Skeletal muscle tissue (tissue), 4 donors: ENCODE measurements around the gene NXF1. TPM values are rescaled to one million over a fixed set of nuclear protein-coding genes. Genes with fewer than 3 reads are reported as not detected.
A peak's percentile ranks its signal among the peaks of the same experiment; 100 is the strongest.
"Not testable (repeated sequence)": the region's sequence is repeated elsewhere in the genome, so short reads cannot be mapped to it uniquely, and the experiment has no call there.

Experiments used
- H3K27ac ChIP-seq: one replicate; pipeline ENCODE4 v1.7.0; 2013; ENCODE audit warnings: mild to moderate bottlenecking, low read depth, low read length, inconsistent platforms
- H3K27me3 ChIP-seq, 3 donors: one replicate each; pipeline ENCODE4 v1.7.0; 2013; ENCODE audit warnings: low read length in 3 of 3; ENCODE audit not compliant: control insufficient read depth in 3 of 3, insufficient read depth in 3 of 3
- H3K36me3 ChIP-seq, 3 donors: one replicate each; pipeline ENCODE4 v1.7.0; 2013; ENCODE audit warnings: low read length in 3 of 3; ENCODE audit not compliant: control insufficient read depth in 3 of 3, insufficient read depth in 3 of 3
- H3K4me1 ChIP-seq, 3 donors: one replicate each; pipeline ENCODE4 v1.7.0; 2013; ENCODE audit warnings: low read length in 3 of 3, mild to moderate bottlenecking in 3 of 3; ENCODE audit not compliant: control insufficient read depth in 3 of 3, insufficient read depth in 3 of 3
- H3K4me3 ChIP-seq, 3 donors: one replicate each; pipeline ENCODE4 v1.7.0; 2013; ENCODE audit warnings: low read length in 3 of 3
- H3K9ac ChIP-seq, 3 donors: one replicate each; pipeline ENCODE4 v1.7.0; 2013; ENCODE audit warnings: low read length in 3 of 3, mild to moderate bottlenecking in 3 of 3, moderate library complexity in 2 of 3, low read depth in 1 of 3
- H3K9me3 ChIP-seq, 3 donors: one replicate each; pipeline ENCODE4 v1.7.0; 2013; ENCODE audit warnings: low read length in 3 of 3; ENCODE audit not compliant: control insufficient read depth in 3 of 3
- total RNA-seq: library from RNA; depleted of rRNA; stranded (reverse); fragments of >200 nt; gene quantifications from one replicate; pipeline ENCODE4 v1.2.3, GENCODE V29; 2014
- donor health status: Osteomylitis.

The NXF1 gene
- total RNA-seq, 1 donor from 2014 or later: 12.5 TPM

DNA sequence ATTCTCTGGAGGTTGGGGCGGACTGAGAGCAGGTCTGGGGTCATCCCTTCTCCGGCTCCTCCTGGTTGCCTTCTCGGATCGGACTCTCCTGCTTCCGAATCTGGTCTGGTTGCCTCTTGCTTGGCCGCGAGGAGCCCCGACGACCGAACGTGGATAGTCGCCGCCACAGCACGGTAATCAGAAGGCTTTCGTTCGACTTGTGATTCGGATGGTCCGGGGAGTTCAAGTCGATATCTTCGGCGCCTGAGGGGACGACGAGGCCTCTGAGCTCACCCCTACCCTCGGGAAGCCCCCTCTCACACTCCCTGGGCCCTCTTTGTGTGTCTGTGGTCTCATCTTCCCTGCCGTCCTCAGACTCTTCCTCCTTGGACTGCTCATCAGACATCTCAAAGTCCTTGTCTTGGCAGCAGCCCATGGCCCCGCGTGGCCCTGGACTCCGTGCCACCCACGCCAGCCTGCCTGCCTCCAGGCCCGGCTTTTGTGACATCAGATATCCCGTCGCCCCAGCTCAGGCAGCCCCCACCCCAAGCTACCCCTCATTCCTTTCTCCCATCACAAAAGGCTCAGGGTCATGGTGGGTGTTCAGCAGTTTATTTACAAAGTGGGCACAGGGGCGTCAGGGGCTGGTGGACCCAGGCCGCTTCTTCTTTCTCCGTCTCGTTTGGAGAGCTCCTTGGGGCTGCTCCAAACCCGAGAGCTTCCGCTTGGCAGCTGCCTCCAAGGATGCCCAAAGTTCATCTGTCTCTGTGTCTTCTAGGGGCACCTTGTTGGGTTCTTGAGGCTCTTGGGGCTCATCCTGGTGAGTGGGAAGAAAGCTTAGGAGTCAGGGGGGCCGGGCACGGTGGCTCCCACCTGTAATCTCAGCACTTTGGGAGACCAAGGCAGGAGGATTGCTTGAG is 27.3 kb upstream of the NXF1 start, which contains the start of gene TEX54:
Gene TEX54, minus strand, starts transcription at position 506 of the 899 bp plus-strand sequence.
- Histone ChIP-seq H3K4me1 (peaks cover 26 to 38% (median 35%) of the 10 kb centered on the region in 3 donors), H3K27ac (peak within 1 kb of the TSS; percentile 98)

DNA sequence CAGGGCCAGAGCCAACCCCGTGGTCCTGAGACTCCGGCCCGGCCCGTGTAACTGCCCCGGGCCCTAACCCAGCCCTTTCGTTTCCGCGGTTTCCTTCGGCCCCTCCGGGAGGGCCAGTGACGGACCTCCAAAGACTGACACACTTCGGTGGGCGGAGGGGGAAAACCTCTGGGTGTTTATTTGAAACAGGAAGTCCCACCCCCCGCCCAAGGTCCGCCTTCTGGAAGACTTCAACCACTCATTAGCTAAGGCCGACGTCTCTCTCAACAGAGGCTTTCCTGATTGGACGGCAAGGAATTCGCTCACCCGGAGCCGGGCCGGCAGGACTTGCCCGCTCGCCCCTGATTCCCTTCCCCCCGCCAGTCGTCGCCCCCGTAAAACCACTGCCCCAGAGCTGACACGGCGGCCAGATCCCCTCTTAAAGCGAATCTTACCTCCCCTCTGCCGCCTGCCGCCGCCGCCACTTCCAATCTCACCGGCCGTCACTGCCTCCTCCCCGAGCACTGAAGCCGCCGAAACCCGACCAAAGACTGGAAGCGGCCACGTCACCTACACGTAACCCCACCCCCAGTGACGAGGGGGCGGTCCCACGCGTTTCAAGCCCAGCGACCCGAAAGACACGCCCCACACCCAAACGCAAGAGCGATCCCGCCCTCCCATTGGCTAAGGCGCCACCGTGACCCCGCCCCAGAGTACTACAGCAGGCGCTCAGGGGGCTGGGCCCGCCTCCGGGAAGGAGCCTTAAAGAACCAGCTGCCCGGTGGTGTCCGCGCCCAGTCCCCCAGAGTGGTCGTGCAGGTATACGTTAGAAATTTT is 26.5 kb upstream of the NXF1 start, which contains the start of gene STX5:
Gene STX5, minus strand, starts transcription at position 532 of the 816 bp plus-strand sequence. CDS start 808 bp downstream, outside the sequence.
- peaks cover 36 to 44% (median 44%) of the 10 kb centered on the region in 3 donors for H3K36me3 ChIP-seq
- H3K27me3 ChIP-seq: no peaks in the 10 kb centered on the region
- H3K9me3 ChIP-seq: no peaks in the 10 kb centered on the region
- H3K27ac ChIP-seq: peak within 1 kb of the TSS; percentile 98
- H3K4me3 ChIP-seq: peak within 1 kb of the TSS; percentile 63 to 91 (median 88)
- H3K9ac ChIP-seq: peak within 1 kb of the TSS; percentile 95 to 97 (median 96)
- peaks cover 24 to 36% (median 35%) of the 10 kb centered on the region in 3 donors for H3K4me1 ChIP-seq

More for the DNA sequence above, 27.3 kb upstream of the NXF1 start, which contains the start of gene TEX54:
- H3K9me3 ChIP-seq: no peaks in the 10 kb centered on the region
- H3K36me3 ChIP-seq: peaks cover 28 to 38% (median 35%) of the 10 kb centered on the region in 3 donors
- no peaks in the 10 kb centered on the region for H3K27me3 ChIP-seq
- H3K9ac ChIP-seq: peak within 1 kb of the TSS; percentile 95 to 97 (median 96)
- peak within 1 kb of the TSS; percentile 63 to 91 (median 88) for H3K4me3 ChIP-seq

DNA sequence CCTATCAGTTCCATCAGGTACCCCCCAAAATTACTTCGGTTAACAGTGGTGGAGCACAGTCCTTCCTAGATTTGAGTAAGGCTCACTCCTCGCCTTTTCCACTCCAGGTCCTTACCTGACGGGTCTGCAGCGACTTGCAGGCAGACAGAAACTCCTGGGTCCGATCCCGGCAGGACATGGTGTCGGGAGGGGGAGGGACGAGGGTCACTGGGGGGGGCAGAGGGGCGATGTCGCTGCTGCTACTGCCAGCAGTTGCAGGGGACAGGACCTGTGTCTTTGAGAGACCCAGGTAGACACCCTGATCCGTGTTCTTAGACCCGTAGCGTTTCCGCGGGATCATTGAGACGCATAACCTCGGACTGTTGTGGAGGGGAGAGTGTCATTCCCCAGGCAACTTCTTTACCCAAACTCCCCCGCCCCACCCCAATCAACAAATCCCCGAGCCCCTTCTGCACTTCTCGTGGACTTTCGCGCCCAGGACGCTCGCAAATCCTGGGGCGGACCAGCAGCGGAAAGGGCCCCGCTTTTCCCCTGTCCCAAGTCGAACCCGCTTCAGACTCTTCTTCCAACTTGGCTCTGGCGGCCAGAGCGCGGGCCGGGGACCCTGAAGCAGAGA is 25.8 kb upstream of the NXF1 start:
- H3K36me3 ChIP-seq: peaks cover 31 to 40% (median 39%) of the 10 kb centered on the region in 3 donors

DNA sequence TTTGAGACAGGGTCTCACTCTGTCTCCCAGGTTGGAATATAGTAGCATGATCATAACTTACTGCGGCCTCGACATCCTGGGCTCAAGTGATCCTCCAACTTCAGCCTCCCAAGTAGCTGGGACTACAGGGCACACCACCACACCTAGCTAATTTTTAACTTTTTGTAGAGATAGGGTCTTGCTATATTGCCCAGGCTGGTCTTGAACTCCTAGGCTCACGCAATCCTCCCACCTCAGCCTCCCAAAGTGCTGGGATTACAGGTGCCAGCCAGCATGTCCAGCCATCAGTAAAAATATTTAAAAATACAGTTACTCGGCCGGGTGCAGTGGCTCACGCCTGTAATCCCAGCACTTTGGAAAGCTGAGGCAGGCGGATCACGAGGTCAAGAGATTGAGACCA is 22.9 kb upstream of the NXF1 start:
- not testable (repeated sequence) for H3K27me3 ChIP-seq, H3K9me3 ChIP-seq, H3K27ac ChIP-seq, H3K9ac ChIP-seq, H3K4me3 ChIP-seq
- H3K4me1 ChIP-seq: peaks cover 19 to 25% (median 23%) of the 10 kb centered on the region in 3 donors
- H3K36me3 ChIP-seq: peaks cover 35 to 42% (median 41%) of the 10 kb centered on the region in 3 donors

More for the DNA sequence above, 25.8 kb upstream of the NXF1 start:
- H3K4me1 ChIP-seq: peaks cover 24 to 36% (median 35%) of the 10 kb centered on the region in 3 donors
- peak overlapping the region; percentile 63 to 91 (median 88) for H3K4me3 ChIP-seq
- H3K27me3 ChIP-seq: no peaks in the 10 kb centered on the region
- no peaks in the 10 kb centered on the region for H3K9me3 ChIP-seq
- H3K27ac ChIP-seq: peak overlapping the region; percentile 98
- peak overlapping the region; percentile 92 to 97 (median 96) for H3K9ac ChIP-seq

DNA sequence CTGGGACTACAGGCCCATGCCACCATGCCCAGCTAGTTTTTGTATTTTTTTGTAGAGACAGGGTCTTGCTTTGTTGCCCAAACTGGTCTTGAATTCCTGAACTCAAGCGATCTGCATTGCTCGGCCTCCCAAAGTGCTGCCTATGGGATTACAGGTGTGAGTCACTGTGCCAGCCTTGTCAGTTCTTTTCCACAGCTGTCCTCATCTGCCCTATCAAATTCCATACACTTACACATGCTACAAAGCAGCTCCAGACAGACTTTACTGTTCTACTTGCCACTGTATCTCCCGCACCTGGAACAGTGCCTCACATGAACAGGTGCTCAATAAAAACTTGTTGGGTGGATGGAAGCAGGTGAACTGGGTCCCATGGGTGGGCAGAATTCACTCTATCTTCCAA is 18.4 kb upstream of the NXF1 start:
- Histone ChIP-seq H3K27ac (no peak overlapping the region), H3K4me1 (no peaks in the 10 kb centered on the region), H3K9ac (no peak overlapping the region), H3K27me3 (no peaks in the 10 kb centered on the region), H3K36me3 (peaks cover 62 to 67% (median 64%) of the 10 kb centered on the region in 3 donors), H3K4me3 (no peak overlapping the region), H3K9me3 (no peaks in the 10 kb centered on the region)

DNA sequence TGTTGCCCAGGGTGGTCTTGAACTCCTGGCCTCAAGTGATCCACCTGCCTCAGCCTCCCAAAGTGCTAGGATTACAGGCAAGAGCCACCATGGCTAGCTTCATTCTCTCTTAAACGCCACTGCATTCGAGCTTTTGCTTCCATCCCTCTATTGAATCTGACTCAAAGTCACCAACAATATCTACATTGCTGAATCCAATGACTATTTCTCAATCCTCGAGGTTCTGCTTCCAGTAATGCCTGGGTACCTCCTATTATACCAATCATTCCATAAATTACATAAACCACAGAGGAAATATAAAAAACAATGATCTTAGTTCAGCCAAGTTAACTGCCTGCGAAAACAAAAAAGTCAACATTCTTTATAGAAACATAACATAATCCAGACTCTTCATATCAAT is 11.9 kb upstream of the NXF1 start:
- no peak overlapping the region for H3K27ac ChIP-seq
- H3K4me1 ChIP-seq: no peaks in the 10 kb centered on the region
- H3K9ac ChIP-seq: no peak overlapping the region
- no peak overlapping the region for H3K4me3 ChIP-seq
- no peaks in the 10 kb centered on the region for H3K27me3 ChIP-seq
- H3K36me3 ChIP-seq: peaks cover 25 to 28% (median 25%) of the 10 kb centered on the region in 3 donors
- H3K9me3 ChIP-seq: no peaks in the 10 kb centered on the region

DNA sequence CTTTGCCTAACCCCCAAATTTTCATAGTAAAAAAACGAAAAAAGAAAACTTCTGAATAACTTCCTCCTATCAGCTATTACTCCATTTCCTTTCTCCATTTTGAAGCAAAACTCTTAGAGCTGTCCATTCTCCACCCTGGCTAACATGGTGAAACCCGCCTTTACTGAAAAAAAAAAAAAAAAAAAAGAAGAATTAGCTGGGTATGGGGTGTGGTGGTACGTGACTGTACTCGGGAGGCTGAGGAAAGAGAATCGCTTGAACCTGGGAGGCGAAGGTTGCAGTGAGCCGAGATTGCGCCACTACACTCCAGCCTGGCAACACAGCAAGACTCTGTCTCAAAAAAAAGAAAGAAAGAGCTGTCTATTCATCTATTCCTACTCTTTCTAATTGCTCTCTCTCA is 11.3 kb upstream of the NXF1 start:
- H3K4me3 ChIP-seq: no peak overlapping the region
- peaks cover 20 to 25% (median 21%) of the 10 kb centered on the region in 3 donors for H3K36me3 ChIP-seq
- no peak overlapping the region for H3K9ac ChIP-seq
- no peak overlapping the region for H3K27ac ChIP-seq
- no peaks in the 10 kb centered on the region for H3K9me3 ChIP-seq
- no peaks in the 10 kb centered on the region for H3K27me3 ChIP-seq
- no peaks in the 10 kb centered on the region for H3K4me1 ChIP-seq

DNA sequence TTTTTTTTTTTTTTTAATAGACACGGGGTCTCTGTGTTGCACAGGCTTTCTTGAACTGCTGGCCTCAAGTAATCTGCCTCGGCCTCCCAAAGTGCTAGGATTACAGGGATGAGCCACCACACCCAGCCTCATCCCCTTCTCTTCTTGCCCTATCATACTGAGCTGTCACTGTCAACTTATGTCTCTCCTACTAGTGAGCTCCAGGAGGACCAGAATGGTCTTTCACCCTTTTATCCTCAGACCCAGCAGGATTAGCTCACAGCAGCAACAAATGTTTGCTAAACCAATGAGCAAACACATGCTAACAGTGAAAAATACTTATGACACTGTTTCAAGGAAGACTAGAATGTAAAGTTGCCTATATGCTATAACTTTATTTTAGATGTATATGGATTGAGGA is 6.4 kb upstream of the NXF1 start:
- Histone ChIP-seq H3K9me3 (no peaks in the 10 kb centered on the region), H3K4me1 (peaks cover 4% of the 10 kb centered on the region in 3 donors), H3K4me3 (no peak overlapping the region), H3K36me3 (peaks cover 0 to 5% (median 5%) of the 10 kb centered on the region in 3 donors), H3K27ac (no peak overlapping the region), H3K27me3 (no peaks in the 10 kb centered on the region), H3K9ac (no peak overlapping the region)

DNA sequence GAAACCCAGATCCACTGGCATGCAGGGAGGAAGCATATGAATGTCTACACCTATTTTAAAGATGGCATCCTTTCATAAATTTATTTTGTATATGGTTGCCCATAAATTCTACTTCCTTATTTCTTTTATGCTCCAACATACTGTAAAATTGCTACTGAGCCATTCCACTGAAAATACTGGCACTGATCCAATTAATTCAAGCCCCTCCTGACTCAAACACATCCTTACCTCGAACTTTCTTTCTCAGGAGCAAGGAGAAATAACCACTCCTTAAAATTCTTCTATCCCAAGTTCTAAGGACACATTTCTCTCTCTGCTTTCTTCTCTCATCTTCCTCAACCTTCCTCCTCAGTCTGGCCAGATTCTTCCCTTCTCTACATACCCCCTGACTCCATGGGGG is 5.5 kb upstream of the NXF1 start:
- H3K9me3 ChIP-seq: no peaks in the 10 kb centered on the region
- no peaks in the 10 kb centered on the region for H3K27me3 ChIP-seq
- peaks cover 10 to 12% (median 11%) of the 10 kb centered on the region in 3 donors for H3K4me1 ChIP-seq
- H3K4me3 ChIP-seq: no peak overlapping the region
- H3K36me3 ChIP-seq: peaks cover 0 to 5% (median 0%) of the 10 kb centered on the region in 3 donors
- no peak overlapping the region for H3K27ac ChIP-seq
- no peak overlapping the region for H3K9ac ChIP-seq
